GM12878 (cell line): ENCODE measurements around the gene TFAM. TPM values are rescaled to one million over a fixed set of nuclear protein-coding genes. Genes with fewer than 3 reads are reported as not detected.

ENCODE experiments used
- ASH2L ChIP-seq: fragments of 300-600, 200-600 bp; sonication (generic); IDR thresholded peaks from 2 replicates; pipeline ENCODE4 v1.6.1; 2017; ENCODE audit warnings: low read depth, mild to moderate bottlenecking, borderline replicate concordance
- ATF2 ChIP-seq: IDR thresholded peaks from 2 replicates; pipeline ENCODE4 v1.6.1; 2012; ENCODE audit warnings: low read length, inconsistent platforms
- CBX3 ChIP-seq: fragments of 200-600 bp; sonication (generic); IDR thresholded peaks from 2 replicates; pipeline ENCODE4 v1.6.1; 2016; ENCODE audit warnings: low read depth, borderline replicate concordance
- CBX5 ChIP-seq: sonication (generic); IDR thresholded peaks from 2 replicates; pipeline ENCODE4 v1.6.1; 2016; ENCODE audit warnings: low read depth, moderate library complexity, mild to moderate bottlenecking, inconsistent platforms
- CHD1 ChIP-seq: IDR thresholded peaks from 2 replicates; pipeline ENCODE4 v1.6.1; 2012; ENCODE audit warnings: low read depth, low read length, improper control_type of control experiment
- CREB1 ChIP-seq: IDR thresholded peaks from 2 replicates; pipeline ENCODE4 v1.6.1; 2012; ENCODE audit warnings: low read depth, mild to moderate bottlenecking, inconsistent platforms
- DPF2 ChIP-seq: fragments of 450-650 bp; IDR thresholded peaks from 2 replicates; pipeline ENCODE4 v1.6.1; 2017; ENCODE audit warnings: mild to moderate bottlenecking
- EP300 ChIP-seq, 2 experiments: fragments of 150-350 bp in 1 of 2; IDR thresholded peaks; 2 replicates each; pipeline ENCODE4 v1.6.1; 2011 to 2012; ENCODE audit warnings: low read depth in 2 of 2, low read length in 2 of 2, borderline replicate concordance in 1 of 2, improper control_type of control experiment in 1 of 2, inconsistent platforms in 1 of 2; ENCODE audit not compliant: control insufficient read depth in 1 of 2
- GABPA ChIP-seq: IDR thresholded peaks from 2 replicates; pipeline ENCODE4 v1.6.1; 2014; ENCODE audit warnings: antibody characterized with exemption, low read depth, mild to moderate bottlenecking, inconsistent platforms
- IRF3 ChIP-seq: fragments of 450-650 bp; IDR thresholded peaks from 2 replicates; pipeline ENCODE4 v1.6.1; 2014; ENCODE audit warnings: mild to moderate bottlenecking
- MTA2 ChIP-seq: fragments of 450-650 bp; IDR thresholded peaks from 2 replicates; pipeline ENCODE4 v1.6.1; 2016; ENCODE audit warnings: low read depth, mild to moderate bottlenecking, moderate library complexity
- NFYB ChIP-seq: IDR thresholded peaks from 2 replicates; pipeline ENCODE4 v1.6.1; 2011; ENCODE audit warnings: low read depth, mild to moderate bottlenecking, low read length, improper control_type of control experiment, moderate library complexity; ENCODE audit not compliant: insufficient read depth
- PKNOX1 ChIP-seq: fragments of 450-650 bp; IDR thresholded peaks from 2 replicates; pipeline ENCODE4 v1.6.1; 2016; ENCODE audit warnings: mild to moderate bottlenecking
- RUNX3 ChIP-seq: IDR thresholded peaks from 2 replicates; pipeline ENCODE4 v1.6.1; 2012; ENCODE audit warnings: low read length, inconsistent platforms
- SMC3 ChIP-seq: IDR thresholded peaks from 2 replicates; pipeline ENCODE4 v1.6.1; 2011; ENCODE audit warnings: low read length, improper control_type of control experiment, borderline replicate concordance
- SRF ChIP-seq, 2 experiments: IDR thresholded peaks; 2 replicates each; pipeline ENCODE4 v1.6.1; 2011; ENCODE audit warnings: low read depth in 2 of 2, low read length in 2 of 2, mild to moderate bottlenecking in 1 of 2, moderate library complexity in 1 of 2
- USF2 ChIP-seq: IDR thresholded peaks from 2 replicates; pipeline ENCODE4 v1.6.1; 2011; ENCODE audit warnings: low read depth, low read length, improper control_type of control experiment, borderline replicate concordance
- ZBTB40 ChIP-seq: fragments of 450-650 bp; IDR thresholded peaks from 2 replicates; pipeline ENCODE4 v1.6.1; 2016; ENCODE audit warnings: mild to moderate bottlenecking, moderate library complexity, borderline replicate concordance
- ZNF24 ChIP-seq: fragments of 450-650 bp; IDR thresholded peaks from 2 replicates; pipeline ENCODE4 v1.6.1; 2017; ENCODE audit warnings: antibody characterized with exemption, mild to moderate bottlenecking
- polyA plus RNA-seq, 11 experiments: library from polyadenylated mRNA; depleted of rRNA in 4 of 11; unstranded in 6 of 11; stranded (reverse) in 5 of 11; fragments of >200 nt; fragmentation: Nextera tagmentation in 4 of 11; fragmentation: Illumina TruSeq in 1 of 11; extraction: Ambion mirVana in 4 of 11; extraction: Trizol in 1 of 11; gene quantifications; 1 replicate in 1 of 11; 2 replicates in 10 of 11; pipeline versions ENCODE4 v1.2.1 to v1.2.3, GENCODE V29; 2011 to 2016; ENCODE audit warnings: inconsistent platforms in 2 of 11, missing spikeins in 2 of 11, low read depth in 1 of 11
- total RNA-seq, 4 experiments: library from RNA; depleted of rRNA in 3 of 4; stranded (reverse); fragments of >200 nt in 3 of 4; fragmentation: Illumina TruSeq in 1 of 4; extraction: Trizol in 1 of 4; gene quantifications; 2 replicates each; pipeline versions ENCODE4 v1.2.1 to v1.2.3, GENCODE V29; 2013 to 2021

Gene TFAM
- total and polyA plus RNA-seq, 10 of the 15 experiments (the other 5 are each of a cell fraction or from before 2014, with no cell fraction given) = 44.9 to 135 (median 93.3) TPM

GRCh38 chr10:58384999-58385783, at the start of gene TFAM (continued):
- TF ChIP-seq PKNOX1 (peak; percentile 22; the same call in 1 of the 2 replicates), ZBTB40 (peak; percentile 78), IRF3 (no peak), CBX3 (no peak), SMC3 (peak; percentile 37; the same call in 1 of the 2 replicates), ASH2L (no peak), EP300 (IDR thresholded peaks at IDR 0.05; ENCODE audit: borderline replicate concordance in 1 of 2, control insufficient read depth in 1 of 2, low read depth in 2 of 2, low read length in 2 of 2) (peak in 1 of 2 experiments; percentile 30; a peak in 1 of 4 replicates), GABPA (peak; percentile 73; the same call in 1 of the 2 replicates), DPF2 (peak; percentile 84), SRF (IDR thresholded peaks at IDR 0.05; ENCODE audit: low read depth in 2 of 2, low read length in 2 of 2) (no peak), CBX5 (no peak), CREB1 (peak; percentile 20; the same call in 1 of the 2 replicates), USF2 (no peak), RUNX3 (peak; percentile 95), NFYB (no peak), ZNF24 (no peak), CHD1 (no peak; the same call in 1 of the 2 replicates), ATF2 (no peak), MTA2 (peak; percentile 44; the same call in 1 of the 2 replicates)
